Sigmoid colon (tissue), 7 donors: ENCODE data around the gene PDE4D. TPM values are rescaled to one million over a fixed set of nuclear protein-coding genes. Genes with fewer than 3 reads are reported as not detected.

Source experiments
- DNase-seq: peaks from one replicate; pipeline ENCODE4 v3.0.0-alpha.2; 2019
- H3K27ac ChIP-seq, 4 donors: fragments of 200-600 bp; sonication (generic); one replicate each; pipeline ENCODE4 v1.5.1; 2016 to 2019; ENCODE audit warnings: mild to moderate bottlenecking in 1 of 4
- H3K27me3 ChIP-seq, 3 donors: fragments of 200-600 bp; sonication (generic); one replicate each; pipeline ENCODE4 v1.5.1; 2019; ENCODE audit warnings: mild to moderate bottlenecking in 1 of 3
- H3K36me3 ChIP-seq, 4 donors: fragments of 200-600 bp; sonication (generic); one replicate each; pipeline ENCODE4 v1.5.1; 2016 to 2019
- H3K4me1 ChIP-seq, 4 donors: fragments of 200-600 bp; sonication (generic); one replicate each; pipeline ENCODE4 v1.5.1; 2017 to 2019
- H3K4me3 ChIP-seq, 4 donors: fragments of 200-600 bp; sonication (generic); one replicate each; pipeline ENCODE4 v1.5.1; 2017 to 2019; ENCODE audit warnings: mild to moderate bottlenecking in 2 of 4, moderate library complexity in 1 of 4
- H3K9me3 ChIP-seq, 4 donors: fragments of 200-600 bp in 3 of 4; sonication (generic) in 3 of 4; one replicate each; pipeline versions ENCODE4 v1.5.1 to v1.6.1; 2013 to 2019
- CTCF ChIP-seq, 4 experiments: fragments of 450-650 bp in 3 of 4; fragments of 200-600 bp in 1 of 4; IDR thresholded peaks; one replicate each; pipeline ENCODE4 v1.5.1; 2016 to 2019; ENCODE audit warnings: antibody characterized with exemption in 4 of 4, mild to moderate bottlenecking in 3 of 4, moderate library complexity in 2 of 4
- EP300 ChIP-seq, 4 donors: sonication (generic); formaldehyde crosslinking; IDR thresholded peaks; one replicate each; pipeline ENCODE4 v1.6.1; 2017; ENCODE audit warnings: antibody characterized with exemption in 4 of 4
- POLR2A ChIP-seq, 2 donors: fragments of 450-650 bp; IDR thresholded peaks; one replicate each; pipeline ENCODE4 v1.6.1; 2016; ENCODE audit warnings: antibody characterized with exemption in 2 of 2, mild to moderate bottlenecking in 2 of 2, moderate library complexity in 2 of 2
- POLR2AphosphoS5 ChIP-seq, 4 donors: sonication (generic); formaldehyde crosslinking; IDR thresholded peaks; one replicate each; pipeline ENCODE4 v1.6.1; 2017; ENCODE audit warnings: antibody characterized with exemption in 4 of 4
- WGBS, 2 donors: extraction: QIAGEN DNeasy Blood & Tissue Kit; methylation state at CpG; one replicate each; pipeline ENCODE4 v1.1.7; 2013; 5-methylcytosine and 5-hydroxymethylcytosine counted together
- intact Hi-C: fragments of 100-400 bp; cut with DNase I; formaldehyde crosslinking; loops from one replicate; pipeline ENCODE4 v1.15.1; 2023
- polyA plus RNA-seq, 3 donors: library from polyadenylated mRNA; stranded (reverse); fragments of 200-250 nt; gene quantifications; one replicate each; pipeline ENCODE4 v1.2.3, GENCODE V29; 2013
- total RNA-seq, 4 donors: library from RNA; depleted of rRNA; stranded (reverse); fragments of >200 nt; gene quantifications; one replicate each; pipeline ENCODE4 v1.1.0, GENCODE V29; 2016
- donor health status: healthy with polysubstance abuse.
- donor health status: Bipolar disorder and iron deficiency.
- donor health status: healthy.

The PDE4D gene
- total and polyA plus RNA-seq, 7 donors: 6.0 to 289 (median 169) TPM

DNA sequence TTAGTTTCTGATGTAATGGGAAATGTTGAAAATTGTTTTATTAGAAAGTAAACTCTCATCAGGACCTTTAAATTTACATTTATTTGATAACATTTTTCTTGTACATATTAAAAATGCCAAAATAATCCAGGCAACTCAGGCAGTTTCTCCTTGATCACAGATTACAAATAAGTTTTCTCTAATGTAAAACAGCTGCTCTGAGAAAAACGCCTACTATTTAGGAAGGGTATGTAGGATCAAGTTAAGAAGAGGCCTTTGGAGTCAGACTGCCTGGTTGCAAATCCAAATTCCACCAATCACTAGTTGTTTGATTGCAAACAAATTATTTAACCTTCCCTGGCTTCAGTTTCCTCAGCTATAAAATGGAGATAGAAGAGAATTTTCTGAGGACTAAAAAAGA, 610.8 kb downstream of the PDE4D start:
- TF ChIP-seq CTCF (IDR thresholded peaks at IDR 0.05): no peak
- no peak for TF ChIP-seq POLR2AphosphoS5 (IDR thresholded peaks at IDR 0.05)
- no peak for TF ChIP-seq EP300 (IDR thresholded peaks at IDR 0.05)
- TF ChIP-seq POLR2A (IDR thresholded peaks at IDR 0.05): no peak
- no peaks in the 10 kb centered on the region for H3K36me3 ChIP-seq
- H3K4me3 ChIP-seq: no peak overlapping the region
- peaks cover 0 to 17% (median 9%) of the 10 kb centered on the region in 4 donors for H3K4me1 ChIP-seq
- H3K27ac ChIP-seq: no peak overlapping the region
- 68 to 75% methylated on average over 1 of the region's 1 CpG for WGBS, 2 donors
- no peaks in the 10 kb centered on the region for H3K27me3 ChIP-seq
- H3K9me3 ChIP-seq: no peaks in the 10 kb centered on the region
- no peak for DNase-seq
- intact Hi-C loops: no loop called here

DNA sequence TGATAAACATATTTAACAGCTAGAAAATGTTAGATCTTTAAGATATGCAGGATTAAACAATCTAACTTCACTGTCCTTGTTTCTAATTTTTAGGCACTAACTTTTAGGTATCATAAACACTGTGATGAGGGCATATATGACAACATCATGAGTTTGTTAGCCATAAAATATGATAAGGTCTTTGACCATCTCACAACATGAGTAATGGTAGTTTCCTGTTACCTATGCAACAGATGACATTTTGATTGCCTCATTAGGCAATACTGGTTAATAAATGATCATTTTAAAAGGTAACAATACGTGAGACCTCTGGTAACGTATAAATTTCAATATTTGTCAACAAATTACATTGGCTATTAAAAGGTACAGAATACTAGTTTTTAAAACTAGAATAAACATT, 613.5 kb downstream of the PDE4D start:
- no peaks in the 10 kb centered on the region for H3K9me3 ChIP-seq
- intact Hi-C loops: loop anchor here (5.0 kb wide), 2 partner anchors 37 to 73 kb away; no protein-coding TSS in a partner anchor
- no peak for TF ChIP-seq CTCF (IDR thresholded peaks at IDR 0.05)
- TF ChIP-seq POLR2AphosphoS5 (IDR thresholded peaks at IDR 0.05): no peak
- TF ChIP-seq POLR2A (IDR thresholded peaks at IDR 0.05): no peak
- no peak for TF ChIP-seq EP300 (IDR thresholded peaks at IDR 0.05)

GRCh38 chr5:59276917-59277372, 616.6 kb downstream of the PDE4D start:
- intact Hi-C loops: loop anchor here (5.0 kb wide), 2 partner anchors 40 to 70 kb away; no protein-coding TSS in a partner anchor
- Histone ChIP-seq H3K27ac (peak overlapping the region; percentile 87 to 90 (median 90)), H3K4me1 (peaks cover 0 to 26% (median 20%) of the 10 kb centered on the region in 4 donors), H3K27me3 (no peaks in the 10 kb centered on the region), H3K9me3 (no peaks in the 10 kb centered on the region), H3K36me3 (no peaks in the 10 kb centered on the region), H3K4me3 (no peak overlapping the region)
- peak; percentile 64 for DNase-seq
- WGBS, 2 donors: 11 to 52% methylated on average over 5 of the region's 5 CpGs
- peak in 2 of 4 donors; percentile 26 to 44 for TF ChIP-seq POLR2AphosphoS5 (IDR thresholded peaks at IDR 0.05)
- no peak for TF ChIP-seq POLR2A (IDR thresholded peaks at IDR 0.05)
- peak in 2 of 4 donors; percentile 28 to 45 for TF ChIP-seq EP300 (IDR thresholded peaks at IDR 0.05)
- no peak for TF ChIP-seq CTCF (IDR thresholded peaks at IDR 0.05)

More for the DNA sequence above, 613.5 kb downstream of the PDE4D start:
- no peak for DNase-seq
- Histone ChIP-seq H3K27me3 (no peaks in the 10 kb centered on the region), H3K4me3 (no peak overlapping the region), H3K36me3 (no peaks in the 10 kb centered on the region), H3K27ac (no peak overlapping the region), H3K4me1 (peaks cover 0 to 24% (median 15%) of the 10 kb centered on the region in 4 donors)
- WGBS, 2 donors: 35 to 76% methylated on average over 2 of the region's 2 CpGs

DNA sequence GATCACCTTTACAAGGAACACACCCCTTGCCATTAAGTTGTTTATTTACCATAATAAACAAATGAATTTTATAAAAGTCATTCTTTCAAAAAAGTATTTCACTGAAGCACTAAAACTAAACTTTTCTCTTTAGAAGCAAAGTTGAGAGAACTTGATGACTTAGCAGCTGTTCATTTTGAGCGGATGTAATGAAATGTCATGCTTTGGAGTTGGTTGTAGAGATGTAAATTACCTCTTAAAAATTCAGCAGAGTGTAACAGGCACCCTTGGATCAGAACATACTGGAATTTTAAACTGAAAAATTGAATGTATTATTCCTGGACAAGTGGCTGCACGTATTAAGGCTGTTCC, 617.2 kb downstream of the PDE4D start:
- H3K36me3 ChIP-seq: no peaks in the 10 kb centered on the region
- no peaks in the 10 kb centered on the region for H3K27me3 ChIP-seq
- 26 to 58% methylated on average over 2 of the region's 2 CpGs for WGBS, 2 donors
- intact Hi-C loops: loop anchor here (5.0 kb wide), 2 partner anchors 41 to 69 kb away; no protein-coding TSS in a partner anchor
- H3K27ac ChIP-seq: peak overlapping the region; percentile 87 to 90 (median 90)
- DNase-seq: no peak
- peaks cover 0 to 29% (median 23%) of the 10 kb centered on the region in 4 donors for H3K4me1 ChIP-seq
- TF ChIP-seq POLR2AphosphoS5 (IDR thresholded peaks at IDR 0.05) (no peak), CTCF (IDR thresholded peaks at IDR 0.05) (no peak)
- H3K4me3 ChIP-seq: peak overlapping the region; percentile 47 to 59 (median 56)
- H3K9me3 ChIP-seq: no peaks in the 10 kb centered on the region
